Breast epithelium (tissue), 4 donors: ENCODE results near the gene PRRC2B. TPM values are rescaled to one million over a fixed set of nuclear protein-coding genes. Genes with fewer than 3 reads are reported as not detected.

ENCODE experiments used
- DNase-seq, 2 donors: peaks; one replicate each; pipeline ENCODE4 v3.0.0-alpha.2; 2019; ENCODE audit warnings: low spot score in 2 of 2
- H3K27ac ChIP-seq, 2 donors: fragments of 200-600 bp; sonication (generic) in 1 of 2; one replicate each; pipeline ENCODE4 v1.5.1; 2016 to 2019; ENCODE audit warnings: mild to moderate bottlenecking in 1 of 2
- H3K27me3 ChIP-seq, 2 donors: fragments of 200-600 bp; sonication (generic) in 1 of 2; one replicate each; pipeline versions ENCODE4 v1.5.1 to v1.6.0; 2017 to 2019; ENCODE audit warnings: control low read depth in 1 of 2, mild to moderate bottlenecking in 1 of 2
- H3K36me3 ChIP-seq: fragments of 200-600 bp; one replicate; pipeline ENCODE4 v1.5.1; 2019
- H3K4me1 ChIP-seq, 2 donors: fragments of 200-600 bp; sonication (generic); one replicate each; pipeline ENCODE4 v1.5.1; 2016 to 2019; ENCODE audit warnings: control low read depth in 1 of 2
- H3K4me3 ChIP-seq, 3 donors: fragments of 200-600 bp; sonication (generic); 1 replicate in 2 of 3; 2 replicates in 1 of 3; pipeline ENCODE4 v1.5.1; 2016 to 2019; ENCODE audit warnings: mild to moderate bottlenecking in 3 of 3, moderate library complexity in 2 of 3
- H3K9me3 ChIP-seq, 2 donors: fragments of 200-600 bp; sonication (generic) in 1 of 2; one replicate each; pipeline ENCODE4 v1.5.1; 2016 to 2019; ENCODE audit warnings: control low read depth in 1 of 2
- POLR2A ChIP-seq: fragments of 450-650 bp; IDR thresholded peaks from one replicate; pipeline ENCODE4 v1.6.1; 2016; ENCODE audit warnings: antibody characterized with exemption, mild to moderate bottlenecking, moderate library complexity
- POLR2AphosphoS5 ChIP-seq, 3 donors: sonication (generic); formaldehyde crosslinking; IDR thresholded peaks; one replicate each; pipeline ENCODE4 v1.6.1; 2017; ENCODE audit warnings: antibody characterized with exemption in 3 of 3
- intact Hi-C: fragments of 100-400 bp; cut with DNase I; formaldehyde crosslinking; loops from one replicate; pipeline ENCODE4 v1.15.1; 2023; ENCODE audit warnings: low total_unique reads
- total RNA-seq, 3 donors: library from RNA; depleted of rRNA; stranded (reverse); fragments of >200 nt; gene quantifications; one replicate each; pipeline ENCODE4 v1.1.0, GENCODE V29; 2016
- TF ChIP-seq, protein P1 (sequence below), 3 donors: fragments of 450-650 bp; IDR thresholded peaks; one replicate each; pipeline ENCODE4 v1.5.1; 2016 to 2017; ENCODE audit warnings: antibody characterized with exemption in 3 of 3, mild to moderate bottlenecking in 3 of 3, moderate library complexity in 3 of 3

PRRC2B gene
- total RNA-seq, 3 donors from 2014 or later: 95.9 to 143 (median 102) TPM

DNA sequence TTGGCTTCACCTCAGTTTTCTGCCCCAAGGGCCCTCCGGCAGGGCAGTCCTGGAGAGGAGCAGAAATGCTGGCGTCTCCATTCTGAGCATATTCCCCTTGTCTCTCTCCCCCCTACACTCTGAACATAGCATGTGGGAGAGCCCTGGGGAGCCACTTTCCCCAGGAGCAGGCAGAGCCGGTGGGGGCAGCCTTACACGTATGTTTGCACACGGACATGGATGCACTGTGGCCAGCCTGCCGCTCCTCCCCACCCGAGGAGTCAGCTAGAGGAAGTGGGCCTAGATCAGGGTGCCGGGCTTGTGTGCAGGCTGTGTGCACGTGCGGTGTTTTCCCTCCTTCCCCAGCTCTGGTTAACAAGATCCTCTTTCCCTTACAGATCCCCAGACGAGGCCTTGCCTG, 83.5 kb downstream of the PRRC2B start:
- H3K4me3 ChIP-seq: no peak overlapping the region
- no peaks in the 10 kb centered on the region for H3K27me3 ChIP-seq
- peaks cover 0 to 2% of the 10 kb centered on the region in 2 donors for H3K4me1 ChIP-seq
- peak overlapping the region; percentile 42 to 43 for H3K27ac ChIP-seq
- TF ChIP-seq, protein P1, sequence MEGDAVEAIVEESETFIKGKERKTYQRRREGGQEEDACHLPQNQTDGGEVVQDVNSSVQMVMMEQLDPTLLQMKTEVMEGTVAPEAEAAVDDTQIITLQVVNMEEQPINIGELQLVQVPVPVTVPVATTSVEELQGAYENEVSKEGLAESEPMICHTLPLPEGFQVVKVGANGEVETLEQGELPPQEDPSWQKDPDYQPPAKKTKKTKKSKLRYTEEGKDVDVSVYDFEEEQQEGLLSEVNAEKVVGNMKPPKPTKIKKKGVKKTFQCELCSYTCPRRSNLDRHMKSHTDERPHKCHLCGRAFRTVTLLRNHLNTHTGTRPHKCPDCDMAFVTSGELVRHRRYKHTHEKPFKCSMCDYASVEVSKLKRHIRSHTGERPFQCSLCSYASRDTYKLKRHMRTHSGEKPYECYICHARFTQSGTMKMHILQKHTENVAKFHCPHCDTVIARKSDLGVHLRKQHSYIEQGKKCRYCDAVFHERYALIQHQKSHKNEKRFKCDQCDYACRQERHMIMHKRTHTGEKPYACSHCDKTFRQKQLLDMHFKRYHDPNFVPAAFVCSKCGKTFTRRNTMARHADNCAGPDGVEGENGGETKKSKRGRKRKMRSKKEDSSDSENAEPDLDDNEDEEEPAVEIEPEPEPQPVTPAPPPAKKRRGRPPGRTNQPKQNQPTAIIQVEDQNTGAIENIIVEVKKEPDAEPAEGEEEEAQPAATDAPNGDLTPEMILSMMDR (IDR thresholded peaks at IDR 0.05): no peak
- TF ChIP-seq POLR2A (no peak), POLR2AphosphoS5 (IDR thresholded peaks at IDR 0.05) (no peak)
- H3K9me3 ChIP-seq: no peaks in the 10 kb centered on the region
- DNase-seq: no peak
- peaks cover 9% of the 10 kb centered on the region for H3K36me3 ChIP-seq
- intact Hi-C loops: loop anchor here (10.0 kb wide), 1 partner anchor 83 kb away; the partner anchor contains the start of gene PRRC2B

DNA sequence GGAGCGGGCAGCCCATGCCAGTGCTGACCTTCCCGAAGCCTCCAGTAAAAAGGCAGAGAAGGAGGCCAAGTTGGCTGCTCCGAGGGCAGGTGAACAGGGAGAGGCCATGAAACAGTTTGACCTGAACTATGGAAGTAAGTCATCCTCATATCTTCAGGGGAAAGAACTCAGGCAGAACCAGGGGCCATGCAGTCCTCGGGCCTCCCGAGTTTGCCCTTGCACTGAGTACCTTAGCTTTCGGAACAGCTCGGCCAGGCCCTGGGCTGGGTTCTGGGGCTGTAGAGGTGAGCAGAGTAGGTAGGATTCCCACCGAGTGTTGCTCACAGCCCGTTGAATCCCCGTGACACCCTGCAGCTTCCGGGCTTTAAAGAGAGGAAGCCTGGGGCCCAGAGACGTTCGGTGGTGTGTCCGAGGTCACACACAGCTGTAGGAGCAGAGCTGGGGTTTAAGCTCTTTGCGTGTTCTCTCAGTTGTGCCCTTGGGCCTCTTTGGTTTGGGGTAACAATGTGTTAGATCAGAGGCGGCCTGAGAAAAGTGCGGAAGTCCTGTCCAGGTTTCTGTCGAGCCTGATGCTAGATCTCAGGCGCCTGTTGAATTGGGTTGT, 84.0 kb downstream of the PRRC2B start:
- H3K36me3 ChIP-seq: peaks cover 9% of the 10 kb centered on the region
- H3K4me3 ChIP-seq: no peak overlapping the region
- no peak for TF ChIP-seq POLR2A
- no peak for TF ChIP-seq POLR2AphosphoS5 (IDR thresholded peaks at IDR 0.05)
- TF ChIP-seq, protein P1 (IDR thresholded peaks at IDR 0.05): no peak
- no peaks in the 10 kb centered on the region for H3K9me3 ChIP-seq
- peak overlapping the region; percentile 42 to 43 for H3K27ac ChIP-seq
- H3K27me3 ChIP-seq: no peaks in the 10 kb centered on the region
- DNase-seq: no peak
- intact Hi-C loops: loop anchor here (10.0 kb wide), 1 partner anchor 83 kb away; the partner anchor contains the start of gene PRRC2B
- H3K4me1 ChIP-seq: peaks cover 2 to 5% of the 10 kb centered on the region in 2 donors

DNA sequence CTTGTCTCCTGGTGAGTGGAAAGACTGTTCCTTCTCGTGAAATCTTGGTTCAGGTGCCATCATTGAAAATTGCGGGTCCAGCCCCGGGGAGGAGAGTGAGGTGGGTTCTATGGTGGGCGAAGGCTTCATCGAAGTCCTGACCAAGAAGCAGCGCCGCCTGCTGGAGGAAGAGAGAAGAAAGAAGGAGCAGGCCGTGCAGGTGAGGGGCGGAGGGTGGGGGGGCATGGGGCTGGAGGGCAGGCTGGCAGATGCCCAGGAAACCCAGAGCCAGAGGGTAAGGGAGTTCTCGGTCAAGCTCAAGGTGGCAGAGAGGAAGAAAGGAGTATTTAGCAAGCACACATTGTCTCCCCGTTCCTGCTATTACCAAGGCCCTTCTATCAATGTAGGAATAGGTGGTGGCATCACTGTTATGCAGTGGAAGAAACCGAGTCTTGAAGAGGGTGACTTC, 84.6 kb downstream of the PRRC2B start:
- H3K4me1 ChIP-seq: peaks cover 2 to 6% of the 10 kb centered on the region in 2 donors
- no peak for TF ChIP-seq POLR2A
- TF ChIP-seq, protein P1 (IDR thresholded peaks at IDR 0.05): peak; percentile 21 to 52 (median 44)
- TF ChIP-seq POLR2AphosphoS5 (IDR thresholded peaks at IDR 0.05): no peak
- intact Hi-C loops: loop anchor here (10.0 kb wide), 1 partner anchor 84 kb away; the partner anchor contains the start of gene PRRC2B
- no peak overlapping the region for H3K4me3 ChIP-seq
- peak overlapping the region; percentile 7 to 42 for H3K27ac ChIP-seq
- H3K9me3 ChIP-seq: no peaks in the 10 kb centered on the region
- no peak for DNase-seq
- H3K27me3 ChIP-seq: no peaks in the 10 kb centered on the region
- H3K36me3 ChIP-seq: peaks cover 9% of the 10 kb centered on the region

DNA sequence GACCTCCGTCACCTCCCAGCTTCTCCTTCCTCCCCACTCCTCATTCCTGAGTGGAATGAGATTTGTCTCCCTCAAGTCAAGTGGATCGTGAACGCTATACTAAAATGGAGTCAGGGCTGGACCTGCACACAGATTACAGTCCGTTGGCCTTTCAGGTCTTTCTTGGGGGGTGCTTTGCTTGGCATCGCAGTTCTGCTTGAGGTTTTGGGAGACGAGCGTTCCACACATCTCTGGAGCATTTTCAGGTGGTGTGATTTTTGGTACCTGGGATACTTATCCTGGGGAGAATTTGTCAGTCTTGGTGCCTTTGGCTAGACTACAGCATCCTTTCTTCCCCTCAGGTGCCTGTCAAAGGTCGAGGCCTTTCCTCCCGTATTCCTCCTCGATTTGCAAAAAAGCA, 85.0 kb downstream of the PRRC2B start:
- Histone ChIP-seq H3K27me3 (no peaks in the 10 kb centered on the region), H3K4me3 (no peak overlapping the region), H3K9me3 (no peaks in the 10 kb centered on the region), H3K4me1 (peaks cover 2 to 10% of the 10 kb centered on the region in 2 donors), H3K27ac (peak overlapping the region in 1 of 2 donors; percentile 42), H3K36me3 (peaks cover 12% of the 10 kb centered on the region)
- DNase-seq: no peak
- intact Hi-C loops: loop anchor here (10.0 kb wide), 1 partner anchor 84 kb away; the partner anchor contains the start of gene PRRC2B
- TF ChIP-seq, protein P1 (IDR thresholded peaks at IDR 0.05): no peak
- no peak for TF ChIP-seq POLR2AphosphoS5 (IDR thresholded peaks at IDR 0.05)
- TF ChIP-seq POLR2A: no peak

DNA sequence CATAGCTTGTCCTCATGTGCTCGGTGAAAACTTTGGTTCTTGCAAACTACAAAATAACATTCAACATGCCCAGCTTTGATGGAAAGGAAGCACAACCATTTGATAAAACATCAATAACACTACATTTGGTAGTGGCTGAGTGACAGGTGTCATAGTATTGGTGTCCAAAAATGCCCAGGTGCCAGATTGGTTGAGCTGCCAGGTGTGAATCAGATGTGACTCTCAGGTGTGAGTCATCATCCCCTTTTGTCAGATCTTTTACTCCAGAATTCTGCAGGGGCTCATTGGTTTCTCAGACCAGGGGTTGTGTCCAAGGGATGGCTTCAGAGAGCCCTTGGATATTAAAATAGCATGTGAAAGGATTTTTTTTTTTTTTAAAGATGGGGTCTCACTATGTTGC, 86.4 kb downstream of the PRRC2B start:
- DNase-seq: no peak
- TF ChIP-seq POLR2A: no peak
- TF ChIP-seq, protein P1 (IDR thresholded peaks at IDR 0.05): no peak
- H3K4me3 ChIP-seq: no peak overlapping the region
- intact Hi-C loops: no loop called here
- H3K27ac ChIP-seq: peak overlapping the region in 1 of 2 donors; percentile 84
- H3K4me1 ChIP-seq: peaks cover 2 to 22% of the 10 kb centered on the region in 2 donors
- H3K27me3 ChIP-seq: no peaks in the 10 kb centered on the region
- peaks cover 12% of the 10 kb centered on the region for H3K36me3 ChIP-seq
- no peaks in the 10 kb centered on the region for H3K9me3 ChIP-seq
